Smooth muscle cell (in vitro differentiated cells): Measurements from ENCODE around the gene ZSWIM1. TPM values are rescaled to one million over a fixed set of nuclear protein-coding genes. Genes with fewer than 3 reads are reported as not detected.
A peak's percentile ranks its signal among the peaks of the same experiment; 100 is the strongest.

Experiments
- DNase-seq: peaks from one replicate; lab custom pipeline; 2025; ENCODE audit not compliant: unreplicated experiment; lab: John Stamatoyannopoulos, UW
- H2AFZ ChIP-seq: fragments of 200-600 bp; sonication (generic); 2 replicates; pipeline ENCODE4 v1.6.0; 2016; ENCODE audit warnings: antibody characterized with exemption, low read depth, mild to moderate bottlenecking
- H3F3A ChIP-seq: fragments of 200-600 bp; sonication (generic); 2 replicates; pipeline ENCODE4 v1.6.0; 2017; ENCODE audit warnings: antibody characterized with exemption, low read depth
- H3K27ac ChIP-seq: fragments of 200-600 bp; sonication (generic); 2 replicates; pipeline ENCODE4 v1.5.1; 2016; ENCODE audit warnings: low read depth, mild to moderate bottlenecking
- H3K27me3 ChIP-seq: fragments of 200-600 bp; sonication (generic); 2 replicates; pipeline ENCODE4 v1.6.1; 2016; ENCODE audit warnings: low read depth, mild to moderate bottlenecking
- H3K36me3 ChIP-seq: fragments of 200-600 bp; sonication (generic); 2 replicates; pipeline ENCODE4 v1.5.1; 2016; ENCODE audit warnings: low read depth
- H3K4me1 ChIP-seq: fragments of 200-600 bp; sonication (generic); 2 replicates; pipeline ENCODE4 v1.5.1; 2016; ENCODE audit warnings: low read depth
- H3K4me2 ChIP-seq: fragments of 200-600 bp; sonication (generic); 2 replicates; pipeline ENCODE4 v1.6.0; 2016; ENCODE audit warnings: mild to moderate bottlenecking
- H3K4me3 ChIP-seq: fragments of 200-600 bp; sonication (generic); 2 replicates; pipeline ENCODE4 v1.5.1; 2016; ENCODE audit warnings: mild to moderate bottlenecking
- H3K79me2 ChIP-seq: fragments of 200-600 bp; sonication (generic); 2 replicates; pipeline ENCODE4 v1.6.0; 2016; ENCODE audit warnings: low read depth, mild to moderate bottlenecking
- H3K9ac ChIP-seq: fragments of 200-600 bp; sonication (generic); 2 replicates; pipeline ENCODE4 v1.6.0; 2016; ENCODE audit warnings: low read depth
- H3K9me3 ChIP-seq: fragments of 200-600 bp; sonication (generic); replicated peaks from 2 replicates; pipeline ENCODE4 v1.5.1; 2016; ENCODE audit warnings: low read depth
- H4K20me1 ChIP-seq: fragments of 200-600 bp; sonication (generic); 2 replicates; pipeline ENCODE4 v1.6.0; 2016; ENCODE audit warnings: low read depth
- CTCF ChIP-seq: fragments of 200-600 bp; sonication (generic); IDR thresholded peaks from 2 replicates; pipeline ENCODE4 v1.5.1; 2017; ENCODE audit warnings: borderline replicate concordance, mild to moderate bottlenecking, antibody characterized with exemption; ENCODE audit not compliant: insufficient read depth, poor library complexity, severe bottlenecking
- WGBS: methylation state at CpG from one replicate; pipeline ENCODE4 v1.1.7; 2016; ENCODE audit warnings: low lambda C conversion rate; 5-methylcytosine and 5-hydroxymethylcytosine counted together
- polyA plus RNA-seq: library from polyadenylated mRNA; unstranded; fragments of >200 nt; fragmentation: Nextera tagmentation; extraction: Ambion mirVana; gene quantifications from 2 replicates; pipeline ENCODE4 v1.2.1, GENCODE V29; 2016
- total RNA-seq: library from RNA; depleted of rRNA; stranded (reverse); fragments of >200 nt; gene quantifications from 2 replicates; pipeline ENCODE4 v1.2.3, GENCODE V29; 2014

The ZSWIM1 gene
- 10.5 and 12.2 TPM in 2 replicates for total RNA-seq
- polyA plus RNA-seq = 5.7 and 6.7 TPM in 2 replicates

- H3K79me2 ChIP-seq = peaks cover 16% of the 10 kb centered on the region
- peak within 1 kb of the TSS; percentile 81 for H3K9ac ChIP-seq
- H2AFZ ChIP-seq = peak within 1 kb of the TSS; percentile 20
- no peak for TF ChIP-seq CTCF
- peak within 1 kb of the TSS; percentile 83 for H3K4me2 ChIP-seq
- peak; percentile 92 for DNase-seq
- peaks cover 4% of the 10 kb centered on the region for H3K36me3 ChIP-seq
- H3F3A ChIP-seq = peaks cover 4% of the 10 kb centered on the region
- peaks cover 7% of the 10 kb centered on the region for H4K20me1 ChIP-seq
- no peaks in the 10 kb centered on the region for H3K27me3 ChIP-seq
- no peaks in the 10 kb centered on the region for H3K9me3 ChIP-seq
- peak within 1 kb of the TSS; percentile 21 for H3K27ac ChIP-seq
- peak within 1 kb of the TSS; percentile 63 for H3K4me3 ChIP-seq
- H3K4me1 ChIP-seq = peaks cover 4% of the 10 kb centered on the region
- WGBS = 4% methylated on average over 23 of the region's 23 CpGs
These were observed at the start of gene ZSWIM1 for GRCh38 chr20:45880988-45881788. Gene ZSWIM1, plus strand, starts transcription at chr20:45881227. Its CDS starts 1,366 bp downstream, at chr20:45882593.

GRCh38 chr20:45832619-45833018, 48.4 kb upstream of the ZSWIM1 start:
- peak overlapping the region; percentile 99 for H3K4me2 ChIP-seq
- no peaks in the 10 kb centered on the region for H3K27me3 ChIP-seq
- H3K9me3 ChIP-seq = no peaks in the 10 kb centered on the region
- no peak for TF ChIP-seq CTCF
- H3K27ac ChIP-seq = no peak overlapping the region
- no peak overlapping the region for H3K4me3 ChIP-seq
- H4K20me1 ChIP-seq = peaks cover 4% of the 10 kb centered on the region
- WGBS = 96% methylated on average over 4 of the region's 4 CpGs
- H3K9ac ChIP-seq = no peak overlapping the region
- no peak for DNase-seq
- peaks cover 10% of the 10 kb centered on the region for H3K4me1 ChIP-seq
- H2AFZ ChIP-seq = no peak overlapping the region
- H3K36me3 ChIP-seq = no peaks in the 10 kb centered on the region
- no peaks in the 10 kb centered on the region for H3K79me2 ChIP-seq
- peaks cover 11% of the 10 kb centered on the region for H3F3A ChIP-seq

- H3K4me2 ChIP-seq = peak within 1 kb of the TSS; percentile 99
- H3K9ac ChIP-seq = peak within 1 kb of the TSS; percentile 42
- TF ChIP-seq CTCF = no peak
- WGBS = 10% methylated on average over 27 of the region's 35 CpGs
- H2AFZ ChIP-seq = peak within 1 kb of the TSS; percentile 93
- DNase-seq = peak; percentile 80
- H3K79me2 ChIP-seq = no peaks in the 10 kb centered on the region
- no peaks in the 10 kb centered on the region for H3K36me3 ChIP-seq
- H3K4me1 ChIP-seq = peaks cover 10% of the 10 kb centered on the region
- H4K20me1 ChIP-seq = peaks cover 4% of the 10 kb centered on the region
- no peaks in the 10 kb centered on the region for H3K27me3 ChIP-seq
- peaks cover 11% of the 10 kb centered on the region for H3F3A ChIP-seq
- H3K27ac ChIP-seq = peak within 1 kb of the TSS; percentile 46
- H3K4me3 ChIP-seq = peak within 1 kb of the TSS; percentile 88
- no peaks in the 10 kb centered on the region for H3K9me3 ChIP-seq
These were observed 47.8 kb upstream of the ZSWIM1 start, which contains the start of gene SNX21 for GRCh38 chr20:45833030-45833882. Gene SNX21, plus strand, starts transcription at chr20:45833799. Its CDS starts 121 bp downstream, at chr20:45833920.
